HepG2 (cell line): ENCODE data around the gene BMP2K.

Experiments
- POLR2A ChIP-seq, 2 experiments: IDR thresholded peaks; 2 replicates each; pipeline ENCODE4 v1.6.1; 2011; ENCODE audit warnings: low read depth in 2 of 2, low read length in 2 of 2, mild to moderate bottlenecking in 1 of 2, moderate library complexity in 1 of 2; ENCODE audit not compliant: insufficient read depth in 1 of 2
- YEATS2 ChIP-seq: sonication (generic); formaldehyde crosslinking; IDR thresholded peaks from 2 replicates; pipeline ENCODE4 v1.4.0; 2020; ENCODE audit warnings: missing genetic modification reagents, borderline replicate concordance
- ZNF337 ChIP-seq: sonication (generic); formaldehyde crosslinking; IDR thresholded peaks from 2 replicates; pipeline ENCODE4 v1.5.1; 2020; ENCODE audit warnings: missing genetic modification reagents, low read depth, mild to moderate bottlenecking, borderline replicate concordance
- ZNF703 ChIP-seq: sonication (generic); formaldehyde crosslinking; IDR thresholded peaks from 2 replicates; pipeline ENCODE4 v1.5.1; 2020; ENCODE audit warnings: missing genetic modification reagents, mild to moderate bottlenecking, moderate library complexity, borderline replicate concordance
- ZNF747 ChIP-seq: sonication (generic); formaldehyde crosslinking; IDR thresholded peaks from 2 replicates; pipeline ENCODE4 v1.8.1; 2023; ENCODE audit warnings: missing genetic modification reagents, mild to moderate bottlenecking, borderline replicate concordance
- TF ChIP-seq, protein P1 (sequence below): sonication (generic); formaldehyde crosslinking; IDR thresholded peaks from 2 replicates; pipeline ENCODE4 v1.5.0; 2020; ENCODE audit warnings: mild to moderate bottlenecking, missing genetic modification reagents, moderate library complexity
- TF ChIP-seq, protein P2 (sequence below): sonication (generic); formaldehyde crosslinking; IDR thresholded peaks from 2 replicates; pipeline ENCODE4 v1.5.1; 2020; ENCODE audit warnings: mild to moderate bottlenecking, missing genetic modification reagents, borderline replicate concordance

DNA sequence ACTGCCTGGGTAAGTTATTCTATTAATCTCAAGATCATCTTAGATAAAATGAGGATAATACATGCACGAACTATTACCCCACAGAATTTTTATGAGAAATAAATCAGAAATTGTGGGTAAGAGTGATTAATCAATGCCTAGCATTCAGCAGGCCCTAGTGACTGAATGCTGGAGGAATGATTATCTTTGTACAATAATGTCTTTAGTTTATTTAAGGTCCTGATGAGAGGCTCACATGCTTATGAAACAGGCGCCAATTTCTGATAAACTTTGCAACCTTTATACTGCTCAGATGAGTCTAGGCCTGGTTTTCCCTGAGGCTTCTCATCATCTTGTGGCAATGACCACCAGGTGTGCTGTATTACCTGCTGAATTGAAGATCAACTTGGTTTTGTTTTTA, 27.8 kb upstream of the BMP2K start:
- TF ChIP-seq ZNF337 (CRISPR knock-in tag) (no peak), POLR2A (IDR thresholded peaks at IDR 0.05; ENCODE audit: insufficient read depth in 1 of 2, low read depth in 2 of 2, low read length in 2 of 2) (no peak), ZNF747 (no peak), ZNF703 (CRISPR knock-in tag) (no peak), YEATS2 (CRISPR knock-in tag) (no peak)
- TF ChIP-seq, protein P1, sequence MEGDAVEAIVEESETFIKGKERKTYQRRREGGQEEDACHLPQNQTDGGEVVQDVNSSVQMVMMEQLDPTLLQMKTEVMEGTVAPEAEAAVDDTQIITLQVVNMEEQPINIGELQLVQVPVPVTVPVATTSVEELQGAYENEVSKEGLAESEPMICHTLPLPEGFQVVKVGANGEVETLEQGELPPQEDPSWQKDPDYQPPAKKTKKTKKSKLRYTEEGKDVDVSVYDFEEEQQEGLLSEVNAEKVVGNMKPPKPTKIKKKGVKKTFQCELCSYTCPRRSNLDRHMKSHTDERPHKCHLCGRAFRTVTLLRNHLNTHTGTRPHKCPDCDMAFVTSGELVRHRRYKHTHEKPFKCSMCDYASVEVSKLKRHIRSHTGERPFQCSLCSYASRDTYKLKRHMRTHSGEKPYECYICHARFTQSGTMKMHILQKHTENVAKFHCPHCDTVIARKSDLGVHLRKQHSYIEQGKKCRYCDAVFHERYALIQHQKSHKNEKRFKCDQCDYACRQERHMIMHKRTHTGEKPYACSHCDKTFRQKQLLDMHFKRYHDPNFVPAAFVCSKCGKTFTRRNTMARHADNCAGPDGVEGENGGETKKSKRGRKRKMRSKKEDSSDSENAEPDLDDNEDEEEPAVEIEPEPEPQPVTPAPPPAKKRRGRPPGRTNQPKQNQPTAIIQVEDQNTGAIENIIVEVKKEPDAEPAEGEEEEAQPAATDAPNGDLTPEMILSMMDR: no peak
- TF ChIP-seq, protein P2, sequence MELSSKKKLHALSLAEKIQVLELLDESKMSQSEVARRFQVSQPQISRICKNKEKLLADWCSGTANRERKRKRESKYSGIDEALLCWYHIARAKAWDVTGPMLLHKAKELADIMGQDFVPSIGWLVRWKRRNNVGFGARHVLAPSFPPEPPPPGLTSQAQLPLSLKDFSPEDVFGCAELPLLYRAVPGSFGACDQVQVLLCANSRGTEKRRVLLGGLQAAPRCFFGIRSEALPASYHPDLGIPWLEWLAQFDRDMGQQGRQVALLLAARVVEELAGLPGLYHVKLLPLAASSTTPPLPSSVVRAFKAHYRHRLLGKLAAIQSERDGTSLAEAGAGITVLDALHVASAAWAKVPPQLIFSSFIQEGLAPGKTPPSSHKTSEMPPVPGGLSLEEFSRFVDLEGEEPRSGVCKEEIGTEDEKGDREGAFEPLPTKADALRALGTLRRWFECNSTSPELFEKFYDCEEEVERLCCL (CRISPR knock-in tag): no peak
